Measurements from ENCODE around the gene PTBP3.

The PTBP3 gene

DNA sequence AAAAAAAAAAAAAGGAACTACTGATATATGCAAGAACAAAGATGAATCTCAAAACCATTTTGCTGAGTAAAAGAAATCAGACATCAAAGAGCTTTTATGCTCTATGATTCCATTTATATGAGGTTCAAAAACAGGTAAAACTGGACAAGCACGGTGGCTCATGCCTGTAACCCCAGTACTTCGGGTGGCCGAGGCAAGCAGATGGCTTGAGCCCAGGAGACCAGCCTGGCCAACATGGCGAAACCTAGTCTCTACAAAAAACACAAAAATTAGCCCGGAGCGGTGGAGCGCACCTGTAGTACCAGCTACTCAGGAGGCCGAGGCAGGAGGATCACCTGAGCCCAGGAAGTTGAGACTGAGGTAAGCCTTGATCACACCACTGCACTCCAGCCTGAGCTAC is 7.8 kb downstream of the PTBP3 start:
- DNase-seq (ENCODE audit: low read depth), result no peak
- H3K4me3 ChIP-seq (ENCODE audit: low read depth, low read length), result no peak overlapping the region
- TF ChIP-seq, protein P1, sequence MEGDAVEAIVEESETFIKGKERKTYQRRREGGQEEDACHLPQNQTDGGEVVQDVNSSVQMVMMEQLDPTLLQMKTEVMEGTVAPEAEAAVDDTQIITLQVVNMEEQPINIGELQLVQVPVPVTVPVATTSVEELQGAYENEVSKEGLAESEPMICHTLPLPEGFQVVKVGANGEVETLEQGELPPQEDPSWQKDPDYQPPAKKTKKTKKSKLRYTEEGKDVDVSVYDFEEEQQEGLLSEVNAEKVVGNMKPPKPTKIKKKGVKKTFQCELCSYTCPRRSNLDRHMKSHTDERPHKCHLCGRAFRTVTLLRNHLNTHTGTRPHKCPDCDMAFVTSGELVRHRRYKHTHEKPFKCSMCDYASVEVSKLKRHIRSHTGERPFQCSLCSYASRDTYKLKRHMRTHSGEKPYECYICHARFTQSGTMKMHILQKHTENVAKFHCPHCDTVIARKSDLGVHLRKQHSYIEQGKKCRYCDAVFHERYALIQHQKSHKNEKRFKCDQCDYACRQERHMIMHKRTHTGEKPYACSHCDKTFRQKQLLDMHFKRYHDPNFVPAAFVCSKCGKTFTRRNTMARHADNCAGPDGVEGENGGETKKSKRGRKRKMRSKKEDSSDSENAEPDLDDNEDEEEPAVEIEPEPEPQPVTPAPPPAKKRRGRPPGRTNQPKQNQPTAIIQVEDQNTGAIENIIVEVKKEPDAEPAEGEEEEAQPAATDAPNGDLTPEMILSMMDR (IDR thresholded peaks at IDR 0.05; ENCODE audit: control insufficient read depth, extremely low read depth, insufficient read depth), result no peak

DNA sequence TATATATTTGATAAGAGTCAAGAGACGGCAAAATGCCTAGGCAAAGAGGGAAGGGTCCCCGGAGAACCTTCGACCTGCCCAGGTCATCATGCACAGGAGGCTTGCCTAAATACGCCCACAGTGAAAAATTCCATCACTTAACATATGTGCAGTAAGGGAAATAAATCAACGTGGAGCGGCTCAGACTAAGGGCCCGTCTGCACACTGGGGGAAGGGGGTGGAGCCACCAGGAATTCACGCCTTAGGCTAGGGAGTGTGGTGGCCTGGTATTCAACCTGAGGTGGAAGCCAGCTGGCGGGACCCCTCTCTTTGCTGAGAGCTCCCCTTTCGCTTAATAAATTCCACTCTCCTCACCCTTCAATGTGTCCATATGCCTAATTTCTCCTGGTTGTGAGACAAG is 8.3 kb downstream of the PTBP3 start:
- no peak for DNase-seq (ENCODE audit: low read depth)
- H3K4me3 ChIP-seq (ENCODE audit: low read depth, low read length), result no peak overlapping the region
- TF ChIP-seq, protein P1 (IDR thresholded peaks at IDR 0.05; ENCODE audit: control insufficient read depth, extremely low read depth, insufficient read depth), result no peak

DNA sequence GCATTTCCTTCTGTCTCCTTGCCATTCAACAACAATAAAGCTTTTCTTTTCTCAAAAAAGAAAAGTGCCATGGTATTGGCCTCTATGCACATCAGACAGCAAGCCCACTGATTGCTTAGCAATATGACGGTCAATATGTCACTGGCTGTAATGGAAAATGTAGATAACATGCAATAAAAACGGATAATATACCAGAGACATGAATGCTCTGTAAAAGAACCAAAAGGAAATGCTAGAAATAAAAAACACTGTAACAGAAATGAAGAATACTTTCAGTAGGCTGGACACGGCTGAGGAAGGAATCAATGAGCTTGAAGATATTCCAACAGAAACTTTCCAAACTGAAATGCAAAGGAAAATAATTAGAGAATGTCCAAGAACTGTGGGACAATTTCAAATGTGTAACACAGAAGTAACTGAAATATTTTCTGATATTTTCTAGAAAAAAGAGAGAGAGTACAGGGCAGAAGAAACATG is 10.0 kb downstream of the PTBP3 start:
- TF ChIP-seq, protein P1 (IDR thresholded peaks at IDR 0.05; ENCODE audit: control insufficient read depth, extremely low read depth, insufficient read depth), result no peak
- no peak overlapping the region for H3K4me3 ChIP-seq (ENCODE audit: low read depth, low read length)
- no peak for DNase-seq (ENCODE audit: low read depth)

DNA sequence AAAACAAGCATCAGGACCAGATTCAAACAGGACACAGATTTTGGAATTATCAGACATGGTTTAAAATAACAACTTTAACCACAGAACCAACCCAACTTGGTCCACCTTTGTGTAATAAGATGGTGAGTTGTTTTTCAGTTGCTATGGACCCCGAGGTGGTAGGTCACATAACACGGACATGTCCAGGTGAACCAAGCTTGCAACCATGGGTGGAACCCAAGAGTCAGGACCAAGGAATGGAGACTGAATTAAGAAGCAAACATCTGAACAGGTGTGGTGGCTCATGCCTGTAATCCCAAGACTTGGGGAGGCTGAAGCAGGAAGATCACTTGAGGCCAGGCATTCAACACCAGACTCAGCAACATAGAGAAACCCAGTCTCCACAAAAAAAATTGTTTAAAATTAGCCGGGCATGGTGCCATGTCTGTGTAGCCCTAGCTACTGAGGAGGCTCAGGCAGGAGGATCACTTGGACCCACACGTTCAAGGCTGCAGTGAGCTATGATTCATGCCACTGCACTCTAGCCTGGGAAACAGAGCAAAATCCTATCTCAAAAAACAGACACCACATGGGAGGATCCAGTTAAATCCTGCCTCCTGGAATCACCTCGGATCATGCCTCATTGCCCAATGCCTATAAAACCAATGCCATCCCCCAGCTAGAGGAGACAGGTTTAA is 10.6 kb downstream of the PTBP3 start:
- TF ChIP-seq, protein P1 (IDR thresholded peaks at IDR 0.05; ENCODE audit: control insufficient read depth, extremely low read depth, insufficient read depth), result no peak
- no peak for DNase-seq (ENCODE audit: low read depth)

GRCh38 chr9:112316258-112316943 is 17.0 kb downstream of the PTBP3 start:
- no peak for DNase-seq (ENCODE audit: low read depth)
- H3K4me3 ChIP-seq (ENCODE audit: low read depth, low read length), result no peak overlapping the region
- TF ChIP-seq, protein P1 (IDR thresholded peaks at IDR 0.05; ENCODE audit: control insufficient read depth, extremely low read depth, insufficient read depth), result no peak

More for the DNA sequence above, 10.6 kb downstream of the PTBP3 start:
- no peak overlapping the region for H3K4me3 ChIP-seq (ENCODE audit: low read depth, low read length)

GRCh38 chr9:112315331-112316257 is 17.8 kb downstream of the PTBP3 start:
- TF ChIP-seq, protein P1 (IDR thresholded peaks at IDR 0.05; ENCODE audit: control insufficient read depth, extremely low read depth, insufficient read depth), result no peak
- no peak overlapping the region for H3K4me3 ChIP-seq (ENCODE audit: low read depth, low read length)
- no peak for DNase-seq (ENCODE audit: low read depth)

All from LNCaP clone FGC (cell line).